Measurements from ENCODE around the gene CYP27B1.
A peak's percentile ranks its signal among the peaks of the same experiment; 100 is the strongest.
"Not testable (repeated sequence)": the region's sequence is repeated elsewhere in the genome, so short reads cannot be mapped to it uniquely, and the experiment has no call there.

Gene CYP27B1

DNA sequence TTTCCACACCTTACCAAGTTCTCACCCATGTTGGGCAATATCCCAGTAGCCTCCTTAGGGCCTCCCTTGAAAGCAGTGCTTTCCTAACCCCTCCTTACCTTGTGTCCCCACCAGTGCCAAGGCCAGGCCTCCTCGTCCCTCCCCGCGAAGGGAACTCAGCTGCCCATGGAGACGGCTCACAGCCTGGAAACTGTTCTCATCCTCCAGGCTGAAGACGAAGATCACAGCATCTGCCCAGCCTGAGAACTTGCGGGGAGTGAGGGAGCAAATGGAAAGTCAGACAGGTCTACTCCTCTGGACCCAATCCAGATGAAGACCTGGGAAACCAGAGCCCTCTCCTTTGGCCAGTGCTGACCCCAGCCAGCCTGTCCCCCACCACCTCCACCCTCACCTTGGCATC is 33.0 kb downstream of the CYP27B1 start:
- no peak for DNase-seq

DNA sequence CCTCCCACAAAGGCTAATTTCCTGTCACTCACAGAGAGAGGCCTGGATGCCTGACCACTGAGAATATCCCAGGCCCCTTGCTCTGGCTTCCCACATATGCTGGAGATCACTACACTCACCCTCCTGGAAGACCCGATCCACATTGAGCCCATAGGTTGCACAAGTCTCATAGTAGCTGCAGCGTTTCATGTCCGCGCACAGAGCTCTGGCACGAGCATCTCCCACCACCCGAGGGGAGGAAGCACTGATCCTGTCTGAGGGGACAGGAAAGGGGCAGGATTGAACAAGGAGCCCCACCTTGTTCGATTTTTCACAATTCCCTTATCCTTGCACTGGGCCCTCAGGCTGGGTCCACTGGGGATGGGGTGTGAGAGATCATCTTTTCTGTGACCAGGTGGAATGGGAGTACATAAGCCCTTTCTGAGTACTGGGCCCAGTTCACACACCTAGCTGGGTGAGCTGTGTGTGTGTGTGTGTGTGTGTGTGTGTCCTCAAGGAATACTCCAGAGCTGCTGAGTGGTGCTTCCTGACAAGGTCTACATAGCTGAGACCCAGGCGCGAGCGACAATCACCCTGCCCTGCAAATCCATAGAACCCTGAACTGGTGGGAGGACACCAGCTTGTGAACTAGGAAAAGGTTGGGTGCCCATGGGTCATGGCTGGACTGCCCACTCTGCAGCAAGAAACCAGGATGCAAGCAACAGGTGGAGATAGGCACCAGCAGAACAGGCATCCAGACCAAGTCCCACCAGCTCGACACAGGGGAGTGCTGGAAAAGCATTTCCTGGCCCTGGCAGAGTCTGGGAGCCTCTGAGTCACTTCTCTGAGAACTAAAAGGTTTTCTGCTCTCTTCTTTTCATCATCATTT is 33.9 kb downstream of the CYP27B1 start:
- no peak for DNase-seq

DNA sequence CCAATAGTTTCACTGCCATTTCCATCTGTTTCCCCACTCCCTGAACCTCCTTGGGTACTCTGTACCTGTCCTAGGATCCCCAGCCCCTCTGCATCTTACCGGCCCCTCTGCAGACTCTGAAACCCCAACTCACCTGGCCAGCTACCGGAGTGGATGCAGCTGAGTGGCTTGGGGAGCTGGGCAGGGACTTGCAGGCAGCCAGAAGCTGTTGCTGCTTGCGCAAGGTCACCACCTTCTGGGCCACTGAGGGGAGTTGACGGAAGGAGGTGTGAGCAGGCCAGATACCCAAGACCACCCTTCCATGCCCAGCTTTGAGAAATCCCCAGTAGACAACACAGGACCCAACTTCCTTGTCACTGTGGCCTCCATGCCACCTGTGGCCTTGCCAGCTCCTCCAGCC is 34.6 kb downstream of the CYP27B1 start:
- no peak for DNase-seq

DNA sequence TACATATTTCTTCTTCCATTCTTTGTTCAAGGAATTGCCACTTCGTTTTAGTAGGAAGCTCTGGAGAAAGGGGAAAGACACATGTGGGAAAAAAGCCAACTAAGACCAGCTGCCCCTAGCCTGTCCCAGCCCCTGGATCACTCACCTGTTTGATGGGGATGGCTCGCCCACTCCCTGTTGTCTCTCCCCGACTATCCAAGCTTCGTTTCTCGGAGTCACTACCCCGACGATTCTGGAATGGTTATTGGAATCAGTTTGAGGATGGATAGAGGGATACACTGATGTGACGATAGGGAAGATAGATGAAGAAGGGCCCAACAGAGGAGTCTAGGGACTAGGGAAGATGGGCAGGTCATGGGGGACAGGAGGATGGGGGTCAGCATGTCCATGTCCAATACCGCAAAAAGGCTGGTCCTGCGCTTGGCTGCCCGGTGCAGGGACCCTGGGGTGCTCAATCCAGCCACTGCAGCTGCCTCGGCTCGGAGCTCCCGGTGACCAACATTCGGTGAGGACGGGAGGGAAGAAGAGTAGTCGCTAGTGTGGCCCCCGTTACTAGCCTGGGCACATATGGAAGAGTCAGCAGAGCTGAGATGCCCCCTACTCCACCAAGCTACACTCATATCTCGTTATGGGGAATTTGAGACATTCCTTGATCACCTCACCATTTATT is 35.3 kb downstream of the CYP27B1 start:
- no peak for DNase-seq

DNA sequence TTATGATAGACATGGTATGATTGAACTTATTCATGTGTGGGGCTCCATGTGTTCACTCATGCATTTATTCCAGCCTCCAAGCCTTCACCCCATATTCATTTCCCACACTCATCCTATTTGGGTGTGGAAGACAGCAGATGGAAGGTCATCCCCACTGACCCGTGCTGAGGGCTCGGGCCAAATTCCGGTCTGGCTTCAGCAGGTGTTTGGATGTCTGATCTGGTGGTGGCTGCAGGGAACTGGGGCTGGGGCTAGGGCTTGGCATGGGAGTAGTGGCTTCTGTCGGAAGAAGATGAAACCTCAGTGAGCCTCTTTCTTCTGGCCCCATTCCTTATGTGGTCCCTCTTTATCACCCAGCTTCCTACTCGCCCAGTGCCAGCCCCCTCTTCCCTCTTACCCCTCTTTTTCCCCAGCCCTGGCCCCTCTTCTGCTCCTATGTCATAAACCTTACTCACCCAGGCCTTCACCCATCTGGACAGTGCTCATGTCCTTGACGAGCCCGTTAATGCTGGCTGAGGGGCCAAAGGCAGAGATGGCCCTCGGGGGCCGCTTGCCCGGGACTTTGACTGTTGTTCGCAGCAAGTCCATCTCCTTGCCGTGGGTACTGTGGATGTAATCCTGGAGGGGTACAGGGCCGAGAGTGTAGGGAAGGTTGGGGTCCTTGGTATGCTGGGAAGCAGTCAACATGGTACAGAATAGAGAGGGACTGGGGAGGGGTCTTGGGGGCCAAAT is 36.4 kb downstream of the CYP27B1 start:
- no peak for DNase-seq

DNA sequence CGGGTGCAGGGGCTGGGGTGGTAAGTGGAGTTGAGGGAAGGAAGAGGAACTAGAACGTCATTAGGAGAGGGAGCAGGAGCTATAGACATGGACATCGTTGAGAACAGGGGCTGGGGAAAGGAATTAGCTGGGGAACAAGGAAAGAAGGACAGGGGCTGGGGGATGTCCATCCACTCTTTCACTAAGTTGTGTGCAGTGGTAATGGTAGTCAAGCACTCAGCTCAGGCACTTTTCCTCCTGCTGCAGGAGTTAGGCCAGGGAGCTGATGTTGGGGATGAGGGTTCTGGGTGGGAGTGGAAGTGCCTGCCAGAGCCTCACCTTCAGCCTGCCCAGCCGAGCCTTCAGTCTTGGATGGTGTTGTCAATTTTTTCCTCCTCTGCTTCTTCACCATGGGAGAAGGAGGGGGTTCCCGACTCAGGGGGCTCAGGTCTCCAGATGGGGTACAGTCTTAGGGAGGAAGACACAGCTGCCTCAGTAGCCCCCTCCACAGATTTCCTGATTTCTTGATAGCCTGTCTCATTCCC is 37.5 kb downstream of the CYP27B1 start:
- DNase-seq = no peak

DNA sequence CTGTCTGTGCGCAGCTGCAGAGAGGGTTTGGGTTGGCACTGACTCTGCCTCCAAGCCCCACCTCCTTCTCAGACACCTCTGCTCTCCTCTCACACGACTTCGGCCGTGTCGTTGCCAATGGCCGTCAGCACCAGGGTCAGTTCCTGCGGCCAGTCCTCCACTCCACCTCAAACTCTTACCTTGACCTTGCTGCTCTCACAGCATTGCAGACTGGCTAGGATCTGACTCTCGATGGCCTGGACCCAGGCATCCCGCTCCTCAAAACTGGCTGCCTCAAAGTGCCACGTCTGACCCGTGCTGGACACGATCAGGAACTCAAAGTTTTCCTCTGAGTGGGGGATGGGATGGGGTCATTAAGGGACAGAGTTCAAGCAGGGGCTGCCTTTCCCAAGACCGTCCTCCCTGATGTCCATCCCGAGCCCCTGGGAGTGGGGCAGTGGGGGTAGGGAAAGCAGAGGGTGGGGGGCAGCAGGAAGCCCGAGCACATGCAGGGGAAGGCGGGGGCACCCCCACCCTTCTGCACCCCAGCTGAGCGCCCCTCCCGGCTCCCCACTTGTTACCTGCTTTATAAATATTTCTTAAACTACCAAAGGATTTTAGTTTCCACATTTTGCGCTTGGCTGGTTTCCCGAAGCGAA is 39.0 kb downstream of the CYP27B1 start:
- no peak for DNase-seq

- DNase-seq = no peak
These were observed 39.8 kb downstream of the CYP27B1 start for GRCh38 chr12:57726884-57727757.

- DNase-seq = peak; percentile 88
These were observed 40.6 kb downstream of the CYP27B1 start for GRCh38 chr12:57726151-57726883.

DNA sequence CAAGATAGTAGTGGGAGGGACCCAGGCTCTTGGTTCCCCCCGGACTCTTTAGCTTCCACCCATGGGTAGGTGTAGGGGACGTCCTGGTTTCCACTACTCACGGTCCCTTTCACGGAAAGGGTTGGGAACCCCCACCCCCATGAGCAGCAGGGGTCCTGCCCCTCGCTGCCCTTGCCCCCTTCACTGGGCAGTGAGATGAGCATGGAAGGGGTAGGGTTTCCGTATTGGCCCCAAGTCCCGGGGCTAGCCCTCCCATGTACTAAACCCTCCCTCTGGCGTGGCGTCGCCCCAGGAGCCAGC is 41.1 kb downstream of the CYP27B1 start:
- no peak for DNase-seq

DNA sequence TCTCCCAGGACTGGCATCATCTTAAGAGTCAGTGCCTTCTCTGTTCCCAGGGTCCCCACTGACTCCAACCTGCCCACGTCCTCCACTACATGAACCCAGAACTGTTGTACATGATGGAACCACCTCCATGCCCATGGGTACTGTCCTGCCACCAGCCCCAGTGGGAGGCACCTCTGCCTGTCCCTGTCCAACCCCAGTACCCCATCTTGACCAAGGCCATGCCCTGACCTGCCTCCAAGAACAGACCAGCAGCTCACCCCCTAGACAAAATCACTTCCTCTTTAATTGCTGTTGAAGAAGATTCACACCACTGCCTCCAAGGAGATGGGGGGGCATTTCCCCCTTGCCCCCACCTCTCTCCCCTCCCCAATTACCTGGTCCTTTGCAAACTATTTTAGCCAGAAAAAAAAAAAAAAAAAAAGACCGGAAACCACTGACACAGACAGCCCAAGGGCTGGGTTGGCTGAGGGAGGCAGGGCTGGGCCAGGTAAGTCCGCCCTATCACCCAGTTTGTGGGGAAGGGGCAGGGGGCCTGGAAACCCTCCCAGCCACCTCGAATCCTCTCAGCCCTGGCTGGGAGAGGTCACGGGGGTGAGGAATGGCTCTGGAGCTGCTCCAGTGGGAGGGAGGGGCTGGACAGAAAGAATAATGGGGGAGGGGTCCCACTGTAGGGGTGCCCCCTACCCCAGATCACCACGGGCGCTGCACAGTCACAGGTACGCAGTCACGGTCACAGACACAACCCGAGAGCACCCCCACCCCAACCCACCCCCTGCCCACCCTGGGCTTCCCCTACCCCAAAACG is 41.7 kb downstream of the CYP27B1 start:
- no peak for DNase-seq

DNA sequence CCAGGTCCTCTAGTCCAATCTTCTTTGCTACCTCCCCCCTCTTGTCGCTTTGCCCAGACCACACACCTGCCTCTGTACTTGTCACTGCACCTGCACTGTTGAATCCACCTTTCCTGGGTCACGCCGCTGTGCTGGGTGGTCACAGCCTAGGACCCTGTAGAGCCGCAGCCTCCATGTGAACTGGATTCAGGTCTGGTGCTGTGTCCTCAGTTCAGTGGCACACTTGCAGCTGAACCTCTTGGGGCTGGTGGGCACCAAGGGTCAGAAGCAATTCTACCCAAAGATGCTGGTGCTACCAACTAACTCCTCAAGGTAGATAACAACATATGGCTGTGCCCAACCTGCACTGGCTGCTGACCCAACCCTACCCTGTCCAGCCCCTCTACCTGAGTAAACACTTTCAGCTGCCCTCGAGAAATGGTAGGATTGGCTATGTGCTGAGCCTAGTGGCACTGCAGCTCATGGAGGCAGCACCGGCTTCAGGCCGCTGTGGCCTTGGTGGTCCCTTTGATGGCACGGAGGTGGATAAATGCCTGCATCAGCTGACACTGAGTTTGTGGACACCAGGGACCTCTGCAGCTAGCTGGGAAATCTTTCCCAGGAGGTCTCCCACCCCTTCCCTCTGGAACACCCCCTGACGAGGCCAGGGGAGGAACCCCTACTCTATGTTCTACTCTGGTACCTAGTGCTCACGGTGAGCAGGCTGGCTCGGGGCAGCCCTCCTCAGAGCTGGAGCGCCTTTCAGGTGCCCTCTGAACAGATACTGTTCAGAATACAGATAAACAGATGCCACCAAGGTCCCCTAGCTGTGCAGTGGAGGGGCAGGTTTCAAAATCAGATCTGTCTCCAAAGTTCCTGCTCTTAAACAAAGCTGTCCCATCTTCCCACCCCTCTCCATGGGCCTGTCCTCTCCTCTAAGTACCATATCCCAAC is 42.6 kb downstream of the CYP27B1 start:
- DNase-seq = no peak

DNA sequence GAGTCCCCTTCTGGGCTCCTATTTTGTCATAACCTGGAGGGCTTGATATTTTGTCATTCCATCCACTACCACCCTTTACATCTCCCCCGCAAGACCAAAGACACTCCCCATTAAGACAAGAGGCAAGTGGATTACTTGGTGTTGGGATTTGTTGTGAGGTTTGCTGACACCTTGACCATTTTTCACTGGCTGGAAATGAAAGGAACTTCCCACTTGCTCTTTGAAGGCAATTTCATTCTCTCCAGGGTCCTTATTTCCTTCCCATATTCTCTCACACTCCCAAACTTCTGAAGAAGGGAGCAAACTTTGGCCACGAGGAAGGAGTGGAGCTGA is 43.3 kb downstream of the CYP27B1 start:
- DNase-seq = no peak

DNA sequence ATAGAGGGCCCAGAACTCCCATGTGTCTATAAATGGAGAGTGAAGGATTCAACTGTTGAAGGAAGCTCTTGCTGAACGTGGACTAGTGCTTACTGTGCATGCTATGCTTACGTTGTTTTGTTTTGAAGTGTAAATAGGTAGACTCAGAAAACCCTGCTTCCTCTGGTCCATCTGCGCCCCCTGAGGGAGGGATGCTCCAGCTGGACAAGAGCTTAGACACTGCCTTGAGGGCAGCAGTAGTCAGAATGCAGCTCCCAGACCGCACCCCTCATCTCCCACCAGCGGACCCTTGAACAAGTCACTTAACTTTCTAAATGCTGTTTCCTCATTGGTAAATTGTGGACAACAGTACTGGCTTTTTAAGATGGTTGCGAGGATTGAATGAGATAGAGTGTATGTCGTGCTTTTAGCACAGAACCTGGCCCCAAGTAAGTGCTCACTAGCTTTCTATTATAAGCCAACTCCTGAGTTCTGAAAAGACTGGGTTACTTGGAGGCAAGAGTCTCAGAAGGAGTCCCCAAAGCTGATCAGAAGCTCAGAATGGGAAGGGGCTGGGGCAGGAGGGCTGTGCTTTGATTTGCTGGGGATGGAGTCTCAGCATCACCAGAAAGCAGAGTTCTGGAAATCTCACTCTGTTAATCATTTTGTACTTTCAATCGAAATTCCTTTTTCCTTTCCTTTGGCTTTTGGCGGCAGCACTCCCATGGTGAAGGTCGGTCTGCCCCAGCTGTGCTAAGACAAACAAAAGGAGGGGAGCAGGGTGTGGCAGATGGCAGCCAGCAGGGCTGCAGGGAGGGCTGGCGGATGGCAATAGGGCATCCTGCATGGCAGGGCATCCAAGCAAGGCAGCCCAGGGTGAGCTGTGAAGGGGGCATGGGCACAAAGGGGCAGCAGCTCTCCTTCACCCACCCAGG is 43.9 kb downstream of the CYP27B1 start:
- no peak for DNase-seq

DNA sequence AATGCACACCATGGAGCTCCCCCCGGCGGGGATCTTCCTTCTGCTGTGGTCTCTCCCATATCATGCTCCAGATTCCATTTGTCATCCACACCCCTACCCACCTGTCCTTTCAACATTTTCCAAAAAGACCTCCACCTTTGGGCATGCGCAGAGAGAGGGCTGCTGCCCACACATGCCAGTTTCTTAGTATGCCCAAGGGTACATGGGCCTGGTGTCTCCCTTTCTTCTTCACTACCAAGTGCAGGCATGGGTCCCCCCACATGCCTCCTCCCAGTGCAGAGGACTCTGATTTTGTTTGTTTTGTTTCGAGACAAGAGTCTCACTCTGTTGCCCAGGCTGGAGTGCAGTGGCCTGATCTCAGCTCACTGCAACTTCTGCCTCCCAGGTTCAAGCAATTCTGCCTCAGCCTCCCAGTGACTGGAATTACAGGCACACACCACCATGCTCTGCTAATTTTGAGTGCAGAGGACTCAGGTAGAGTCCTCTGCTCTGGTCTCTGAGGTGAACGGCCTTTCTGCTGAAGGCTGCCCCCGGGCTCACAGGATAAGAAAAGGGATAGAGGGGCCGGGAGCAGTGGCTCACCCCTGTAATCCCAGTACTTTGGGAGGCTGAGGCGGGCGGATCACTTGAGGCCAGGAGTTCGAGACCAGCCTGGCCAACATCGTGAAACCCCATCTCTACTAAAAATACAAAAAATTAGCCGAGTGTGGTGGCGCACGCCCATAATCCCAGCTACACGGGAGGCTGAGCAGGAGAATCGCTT is 44.9 kb downstream of the CYP27B1 start:
- not testable (repeated sequence) for DNase-seq

DNA sequence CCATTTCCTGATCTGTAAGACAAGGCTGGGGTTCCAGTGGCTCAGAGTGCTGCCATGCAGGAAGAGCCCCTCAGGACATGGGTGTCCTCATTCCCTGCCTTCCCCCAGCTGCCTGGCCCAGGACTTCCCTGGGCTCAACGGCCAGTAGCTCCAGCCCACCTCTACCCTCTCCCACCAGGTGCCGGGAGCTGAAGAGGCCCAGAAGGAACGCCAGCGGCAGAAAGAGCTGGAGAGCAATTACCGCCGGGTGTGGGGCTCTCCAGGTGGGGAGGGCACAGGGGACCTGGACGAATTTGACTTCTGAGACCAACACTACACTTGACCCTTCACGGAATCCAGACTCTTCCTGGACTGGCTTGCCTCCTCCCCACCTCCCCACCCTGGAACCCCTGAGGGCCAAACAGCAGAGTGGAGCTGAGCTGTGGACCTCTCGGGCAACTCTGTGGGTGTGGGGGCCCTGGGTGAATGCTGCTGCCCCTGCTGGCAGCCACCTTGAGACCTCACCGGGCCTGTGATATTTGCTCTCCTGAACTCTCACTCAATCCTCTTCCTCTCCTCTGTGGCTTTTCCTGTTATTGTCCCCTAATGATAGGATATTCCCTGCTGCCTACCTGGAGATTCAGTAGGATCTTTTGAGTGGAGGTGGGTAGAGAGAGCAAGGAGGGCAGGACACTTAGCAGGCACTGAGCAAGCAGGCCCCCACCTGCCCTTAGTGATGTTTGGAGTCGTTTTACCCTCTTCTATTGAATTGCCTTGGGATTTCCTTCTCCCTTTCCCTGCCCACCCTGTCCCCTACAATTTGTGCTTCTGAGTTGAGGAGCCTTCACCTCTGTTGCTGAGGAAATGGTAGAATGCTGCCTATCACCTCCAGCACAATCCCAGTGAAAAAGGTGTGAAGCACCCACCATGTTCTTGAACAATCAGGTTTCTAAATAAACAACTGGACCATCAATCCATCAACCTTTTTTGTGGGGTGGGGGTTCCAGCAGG is 46.0 kb downstream of the CYP27B1 start:
- no peak for DNase-seq
